MV-4-11 (cell line): ENCODE results near the gene RBM3.

Experiments used
- DNase-seq: peaks from one replicate; lab custom pipeline; 2025; lab: John Stamatoyannopoulos, UW

RBM3 gene

DNA sequence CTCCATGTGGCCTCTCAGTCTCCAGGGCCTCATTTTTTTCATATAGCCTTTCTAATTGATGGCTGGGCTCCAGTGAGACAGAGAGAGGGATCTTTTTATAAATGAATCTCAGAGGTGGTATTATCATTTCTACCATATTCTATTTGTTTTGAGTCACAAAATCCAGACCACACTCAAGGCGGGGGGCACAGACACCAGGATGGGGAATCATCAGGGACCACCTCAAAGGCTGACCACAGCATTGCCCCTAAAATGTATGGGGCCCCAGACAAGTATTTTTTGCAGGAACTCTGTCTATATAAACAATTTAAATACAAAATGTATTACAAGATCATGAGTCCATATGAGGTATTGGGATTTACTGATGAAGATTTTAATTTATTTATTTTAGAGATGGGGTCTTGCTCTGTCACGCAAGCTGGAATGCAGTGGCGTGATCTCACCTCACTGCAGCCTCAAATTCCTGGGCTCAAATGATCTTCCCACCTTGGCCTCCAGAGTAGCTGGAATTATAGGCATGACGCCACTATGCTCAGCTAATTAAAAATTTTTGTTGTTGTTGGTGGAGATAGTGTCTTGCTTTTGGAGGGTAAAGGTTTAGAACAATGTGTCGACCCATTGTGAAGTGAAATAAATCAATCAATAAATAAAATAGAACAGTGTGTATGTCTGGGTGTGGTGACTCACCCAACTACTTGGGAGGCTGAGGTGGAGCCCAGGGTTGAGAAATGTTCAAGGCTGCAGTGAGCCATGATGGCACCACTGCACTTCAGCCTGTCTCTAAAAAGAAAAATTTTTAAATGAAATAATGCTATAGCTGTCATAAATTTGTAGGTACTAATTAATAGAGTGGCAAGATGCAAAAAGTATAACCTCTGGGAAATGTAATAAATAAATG is 52.4 kb downstream of the RBM3 start:
- peak; percentile 14 for DNase-seq
